ENCODE measurements around the gene PAX7. TPM values are rescaled to one million over a fixed set of nuclear protein-coding genes. Genes with fewer than 3 reads are reported as not detected.

The PAX7 gene
- polyA plus RNA-seq, 1 of the 3 experiments (the other 2 are of a cell fraction), result not detected

DNA sequence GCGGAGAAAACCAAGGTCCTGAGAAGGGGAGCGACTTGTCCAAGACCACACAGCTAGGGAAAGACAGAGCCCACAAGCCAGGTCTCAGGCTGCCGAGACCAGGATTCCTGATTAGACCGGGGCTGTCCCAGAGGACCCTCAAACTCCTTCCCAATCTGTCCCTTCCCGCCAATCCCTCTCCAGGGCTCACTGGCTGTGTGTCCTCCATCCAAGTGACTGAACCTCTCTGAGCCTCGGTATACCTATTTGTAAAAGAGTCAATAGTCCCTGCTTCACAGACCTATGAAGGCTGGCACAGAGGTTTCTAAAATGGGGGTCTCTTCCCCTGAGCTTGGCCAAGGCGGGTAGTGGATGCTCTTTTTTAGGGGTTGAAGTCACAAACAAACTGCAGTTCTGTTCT is 56.6 kb downstream of the PAX7 start:
- no peaks in the 10 kb centered on the region for H3K27me3 ChIP-seq (ENCODE audit: insufficient read depth)
- H3K36me3 ChIP-seq (replicated peaks in 1 of 2; ENCODE audit: control insufficient read depth in 1 of 2, insufficient read depth in 2 of 2, low read length in 1 of 2), result no peaks in the 10 kb centered on the region
- ChIA-PET POLR2A (no interaction called here), CTCF (interaction anchor here (1.1 to 1.3 kb wide), 4 partner anchors 28 to 188 kb away, joined by 3 to 6 read pairs (median 4); no protein-coding TSS in a partner anchor)
- no peak for DNase-seq
- H3K4me1 ChIP-seq (ENCODE audit: control insufficient read depth in 1 of 2, insufficient read depth in 2 of 2, low read depth in 1 of 2, low read length in 1 of 2), result no peaks in the 10 kb centered on the region; a peak in 1 of 4 replicates
- H3K9me3 ChIP-seq, result no peaks in the 10 kb centered on the region
- H4K20me1 ChIP-seq (ENCODE audit: insufficient read depth), result no peaks in the 10 kb centered on the region
- no peak overlapping the region for H3K4me2 ChIP-seq
- no peak overlapping the region for H3K4me3 ChIP-seq (ENCODE audit: low read depth in 2 of 2, low read length in 1 of 2)
- no peak overlapping the region for H3K9ac ChIP-seq
- no peak overlapping the region for H3K27ac ChIP-seq (ENCODE audit: low read depth in 2 of 2, low read length in 1 of 2)
- H2AFZ ChIP-seq (ENCODE audit: low read depth), result no peak overlapping the region
- H3K9me2 ChIP-seq, result no peaks in the 10 kb centered on the region
- 35% methylated on average over 7 of the region's 7 CpGs for WGBS (ENCODE audit: low lambda C conversion rate)
- TF ChIP-seq, protein P1, sequence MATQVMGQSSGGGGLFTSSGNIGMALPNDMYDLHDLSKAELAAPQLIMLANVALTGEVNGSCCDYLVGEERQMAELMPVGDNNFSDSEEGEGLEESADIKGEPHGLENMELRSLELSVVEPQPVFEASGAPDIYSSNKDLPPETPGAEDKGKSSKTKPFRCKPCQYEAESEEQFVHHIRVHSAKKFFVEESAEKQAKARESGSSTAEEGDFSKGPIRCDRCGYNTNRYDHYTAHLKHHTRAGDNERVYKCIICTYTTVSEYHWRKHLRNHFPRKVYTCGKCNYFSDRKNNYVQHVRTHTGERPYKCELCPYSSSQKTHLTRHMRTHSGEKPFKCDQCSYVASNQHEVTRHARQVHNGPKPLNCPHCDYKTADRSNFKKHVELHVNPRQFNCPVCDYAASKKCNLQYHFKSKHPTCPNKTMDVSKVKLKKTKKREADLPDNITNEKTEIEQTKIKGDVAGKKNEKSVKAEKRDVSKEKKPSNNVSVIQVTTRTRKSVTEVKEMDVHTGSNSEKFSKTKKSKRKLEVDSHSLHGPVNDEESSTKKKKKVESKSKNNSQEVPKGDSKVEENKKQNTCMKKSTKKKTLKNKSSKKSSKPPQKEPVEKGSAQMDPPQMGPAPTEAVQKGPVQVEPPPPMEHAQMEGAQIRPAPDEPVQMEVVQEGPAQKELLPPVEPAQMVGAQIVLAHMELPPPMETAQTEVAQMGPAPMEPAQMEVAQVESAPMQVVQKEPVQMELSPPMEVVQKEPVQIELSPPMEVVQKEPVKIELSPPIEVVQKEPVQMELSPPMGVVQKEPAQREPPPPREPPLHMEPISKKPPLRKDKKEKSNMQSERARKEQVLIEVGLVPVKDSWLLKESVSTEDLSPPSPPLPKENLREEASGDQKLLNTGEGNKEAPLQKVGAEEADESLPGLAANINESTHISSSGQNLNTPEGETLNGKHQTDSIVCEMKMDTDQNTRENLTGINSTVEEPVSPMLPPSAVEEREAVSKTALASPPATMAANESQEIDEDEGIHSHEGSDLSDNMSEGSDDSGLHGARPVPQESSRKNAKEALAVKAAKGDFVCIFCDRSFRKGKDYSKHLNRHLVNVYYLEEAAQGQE (IDR thresholded peaks at IDR 0.05; ENCODE audit: low read depth, low read length), result no peak
- TF ChIP-seq RCOR1 (IDR thresholded peaks at IDR 0.05; ENCODE audit: low read length) (no peak), SIN3A (IDR thresholded peaks at IDR 0.05; ENCODE audit: borderline replicate concordance, low read depth, low read length) (no peak), FOSL2 (IDR thresholded peaks at IDR 0.05; ENCODE audit: borderline replicate concordance, low read depth) (no peak)
- TF ChIP-seq, protein P2, sequence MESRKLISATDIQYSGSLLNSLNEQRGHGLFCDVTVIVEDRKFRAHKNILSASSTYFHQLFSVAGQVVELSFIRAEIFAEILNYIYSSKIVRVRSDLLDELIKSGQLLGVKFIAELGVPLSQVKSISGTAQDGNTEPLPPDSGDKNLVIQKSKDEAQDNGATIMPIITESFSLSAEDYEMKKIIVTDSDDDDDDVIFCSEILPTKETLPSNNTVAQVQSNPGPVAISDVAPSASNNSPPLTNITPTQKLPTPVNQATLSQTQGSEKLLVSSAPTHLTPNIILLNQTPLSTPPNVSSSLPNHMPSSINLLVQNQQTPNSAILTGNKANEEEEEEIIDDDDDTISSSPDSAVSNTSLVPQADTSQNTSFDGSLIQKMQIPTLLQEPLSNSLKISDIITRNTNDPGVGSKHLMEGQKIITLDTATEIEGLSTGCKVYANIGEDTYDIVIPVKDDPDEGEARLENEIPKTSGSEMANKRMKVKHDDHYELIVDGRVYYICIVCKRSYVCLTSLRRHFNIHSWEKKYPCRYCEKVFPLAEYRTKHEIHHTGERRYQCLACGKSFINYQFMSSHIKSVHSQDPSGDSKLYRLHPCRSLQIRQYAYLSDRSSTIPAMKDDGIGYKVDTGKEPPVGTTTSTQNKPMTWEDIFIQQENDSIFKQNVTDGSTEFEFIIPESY (IDR thresholded peaks at IDR 0.05; ENCODE audit: borderline replicate concordance, low read depth), result no peak
- H3K79me2 ChIP-seq (ENCODE audit: insufficient read depth), result no peaks in the 10 kb centered on the region
- H3F3A ChIP-seq (replicated peaks; ENCODE audit: insufficient read depth), result no peaks in the 10 kb centered on the region

DNA sequence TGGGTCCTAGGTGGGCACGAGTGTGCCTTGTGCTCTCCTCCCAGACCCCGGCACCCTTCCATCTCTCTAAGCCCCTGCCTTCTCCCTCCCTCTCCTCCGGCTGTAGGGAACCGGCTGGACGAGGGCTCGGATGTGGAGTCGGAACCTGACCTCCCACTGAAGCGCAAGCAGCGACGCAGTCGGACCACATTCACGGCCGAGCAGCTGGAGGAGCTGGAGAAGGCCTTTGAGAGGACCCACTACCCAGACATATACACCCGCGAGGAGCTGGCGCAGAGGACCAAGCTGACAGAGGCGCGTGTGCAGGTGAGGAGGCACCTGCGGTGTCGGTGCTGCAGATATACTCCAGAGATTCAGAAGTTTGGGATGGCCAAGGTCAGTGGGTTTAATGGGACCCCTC is 61.0 kb downstream of the PAX7 start:
- Histone ChIP-seq H3K9ac (no peak overlapping the region), H3K4me2 (no peak overlapping the region), H2AFZ (ENCODE audit: low read depth) (no peak overlapping the region), H3K4me1 (ENCODE audit: control insufficient read depth in 1 of 2, insufficient read depth in 2 of 2, low read depth in 1 of 2, low read length in 1 of 2) (no peaks in the 10 kb centered on the region; a peak in 1 of 4 replicates), H3K27me3 (ENCODE audit: insufficient read depth) (no peaks in the 10 kb centered on the region), H3K36me3 (replicated peaks in 1 of 2; ENCODE audit: control insufficient read depth in 1 of 2, insufficient read depth in 2 of 2, low read length in 1 of 2) (no peaks in the 10 kb centered on the region), H3K9me3 (no peaks in the 10 kb centered on the region), H4K20me1 (ENCODE audit: insufficient read depth) (no peaks in the 10 kb centered on the region), H3K4me3 (ENCODE audit: low read depth in 2 of 2, low read length in 1 of 2) (no peak overlapping the region), H3K27ac (ENCODE audit: low read depth in 2 of 2, low read length in 1 of 2) (no peak overlapping the region), H3K79me2 (ENCODE audit: insufficient read depth) (no peaks in the 10 kb centered on the region), H3K9me2 (no peaks in the 10 kb centered on the region), H3F3A (replicated peaks; ENCODE audit: insufficient read depth) (no peaks in the 10 kb centered on the region)
- DNase-seq, result no peak
- 64% methylated on average over 20 of the region's 20 CpGs for WGBS (ENCODE audit: low lambda C conversion rate)
- CTCF ChIA-PET, result interaction anchor here (0.6 to 2.0 kb wide), 4 partner anchors 10 to 600 kb away, joined by 3 to 11 read pairs (median 4); no protein-coding TSS in a partner anchor
- TF ChIP-seq NFIC (IDR thresholded peaks at IDR 0.05; ENCODE audit: borderline replicate concordance) (no peak), CHD2 (IDR thresholded peaks at IDR 0.05; ENCODE audit: low read length, partially characterized antibody) (no peak), RAD21 (IDR thresholded peaks at IDR 0.05; ENCODE audit: low read length) (no peak), ELF1 (IDR thresholded peaks at IDR 0.05) (no peak)
- TF ChIP-seq, protein P3, sequence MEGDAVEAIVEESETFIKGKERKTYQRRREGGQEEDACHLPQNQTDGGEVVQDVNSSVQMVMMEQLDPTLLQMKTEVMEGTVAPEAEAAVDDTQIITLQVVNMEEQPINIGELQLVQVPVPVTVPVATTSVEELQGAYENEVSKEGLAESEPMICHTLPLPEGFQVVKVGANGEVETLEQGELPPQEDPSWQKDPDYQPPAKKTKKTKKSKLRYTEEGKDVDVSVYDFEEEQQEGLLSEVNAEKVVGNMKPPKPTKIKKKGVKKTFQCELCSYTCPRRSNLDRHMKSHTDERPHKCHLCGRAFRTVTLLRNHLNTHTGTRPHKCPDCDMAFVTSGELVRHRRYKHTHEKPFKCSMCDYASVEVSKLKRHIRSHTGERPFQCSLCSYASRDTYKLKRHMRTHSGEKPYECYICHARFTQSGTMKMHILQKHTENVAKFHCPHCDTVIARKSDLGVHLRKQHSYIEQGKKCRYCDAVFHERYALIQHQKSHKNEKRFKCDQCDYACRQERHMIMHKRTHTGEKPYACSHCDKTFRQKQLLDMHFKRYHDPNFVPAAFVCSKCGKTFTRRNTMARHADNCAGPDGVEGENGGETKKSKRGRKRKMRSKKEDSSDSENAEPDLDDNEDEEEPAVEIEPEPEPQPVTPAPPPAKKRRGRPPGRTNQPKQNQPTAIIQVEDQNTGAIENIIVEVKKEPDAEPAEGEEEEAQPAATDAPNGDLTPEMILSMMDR (IDR thresholded peaks at IDR 0.05), result no peak
- POLR2A ChIA-PET, result no interaction called here

Measured in SK-N-SH (cell line).